HepG2 (cell line): Measurements from ENCODE around the gene VARS2. TPM values are rescaled to one million over a fixed set of nuclear protein-coding genes. Genes with fewer than 3 reads are reported as not detected.

ENCODE experiments used
- BRD4 ChIP-seq: sonication (generic); formaldehyde crosslinking; IDR thresholded peaks from 2 replicates; pipeline ENCODE4 v1.4.0; 2020; ENCODE audit warnings: missing genetic modification reagents
- CREB1 ChIP-seq, 2 experiments: fragments of 450-650 bp in 1 of 2; IDR thresholded peaks; 2 replicates each; pipeline ENCODE4 v1.6.1; 2016 to 2017; ENCODE audit warnings: control low read depth in 1 of 2, mild to moderate bottlenecking in 1 of 2, missing compliant biosample characterization in 1 of 2, missing genetic modification characterization in 1 of 2
- DNMT3B ChIP-seq: conservative IDR thresholded peaks from 2 replicates; pipeline ENCODE4 v1.6.1; 2016; ENCODE audit warnings: missing biosample characterization, control low read depth
- ELF4 ChIP-seq: sonication (generic); formaldehyde crosslinking; IDR thresholded peaks from 2 replicates; pipeline ENCODE4 v1.5.0; 2020; ENCODE audit warnings: missing genetic modification reagents, mild to moderate bottlenecking, moderate library complexity, borderline replicate concordance
- ESRRA ChIP-seq: sonication (generic); formaldehyde crosslinking; IDR thresholded peaks from 2 replicates; pipeline ENCODE4 v1.5.1; 2020; ENCODE audit warnings: mild to moderate bottlenecking, low read depth, missing genetic modification reagents
- JDP2 ChIP-seq: sonication (generic); formaldehyde crosslinking; IDR thresholded peaks from 2 replicates; pipeline ENCODE4 v1.8.1; 2022; ENCODE audit warnings: missing genetic modification reagents, borderline replicate concordance
- LCORL ChIP-seq, 2 experiments: fragments of 450-650 bp in 1 of 2; sonication (generic) in 1 of 2; formaldehyde crosslinking in 1 of 2; IDR thresholded peaks; 2 replicates each; pipeline versions ENCODE4 v1.5.0 to v1.6.1; 2017 to 2020; ENCODE audit warnings: antibody characterized with exemption in 1 of 2, missing genetic modification reagents in 1 of 2
- MEIS1 ChIP-seq: sonication (generic); formaldehyde crosslinking; IDR thresholded peaks from 2 replicates; pipeline ENCODE4 v1.9.0; 2021; ENCODE audit warnings: mild to moderate bottlenecking, missing genetic modification reagents, moderate library complexity, borderline replicate concordance
- MYNN ChIP-seq: sonication (generic); formaldehyde crosslinking; IDR thresholded peaks from 2 replicates; pipeline ENCODE4 v1.4.0; 2020; ENCODE audit warnings: mild to moderate bottlenecking, low read depth, missing genetic modification reagents
- SALL2 ChIP-seq: sonication (generic); formaldehyde crosslinking; IDR thresholded peaks from 2 replicates; pipeline ENCODE4 v1.8.1; 2023; ENCODE audit warnings: mild to moderate bottlenecking, missing genetic modification reagents, inconsistent platforms
- SIX4 ChIP-seq: sonication (generic); formaldehyde crosslinking; IDR thresholded peaks from 2 replicates; pipeline ENCODE4 v1.4.0; 2020; ENCODE audit warnings: missing genetic modification reagents
- TP53 ChIP-seq: sonication (generic); formaldehyde crosslinking; conservative IDR thresholded peaks from 2 replicates; pipeline ENCODE4 v1.4.0; 2020; ENCODE audit warnings: missing genetic modification reagents
- ZNF160 ChIP-seq: sonication (generic); formaldehyde crosslinking; IDR thresholded peaks from 2 replicates; pipeline ENCODE4 v1.8.0; 2022; ENCODE audit warnings: mild to moderate bottlenecking, inconsistent platforms, missing genetic modification reagents
- ZNF317 ChIP-seq: sonication (generic); formaldehyde crosslinking; IDR thresholded peaks from 2 replicates; pipeline ENCODE4 v1.5.0; 2020; ENCODE audit warnings: mild to moderate bottlenecking, missing genetic modification reagents
- ZNF33B ChIP-seq: sonication (generic); formaldehyde crosslinking; IDR thresholded peaks from 2 replicates; pipeline ENCODE4 v1.5.1; 2020; ENCODE audit warnings: mild to moderate bottlenecking, missing genetic modification reagents
- ZNF570 ChIP-seq: sonication (generic); formaldehyde crosslinking; IDR thresholded peaks from 2 replicates; pipeline ENCODE4 v1.4.0; 2020; ENCODE audit warnings: mild to moderate bottlenecking, missing genetic modification reagents, borderline replicate concordance
- ZNF605 ChIP-seq: sonication (generic); formaldehyde crosslinking; IDR thresholded peaks from 2 replicates; pipeline ENCODE4 v1.8.0; 2022; ENCODE audit warnings: mild to moderate bottlenecking, missing genetic modification reagents
- ZNF670 ChIP-seq: sonication (generic); formaldehyde crosslinking; IDR thresholded peaks from 2 replicates; pipeline ENCODE4 v1.8.0; 2022; ENCODE audit warnings: mild to moderate bottlenecking, missing genetic modification reagents, borderline replicate concordance
- ZSCAN30 ChIP-seq: sonication (generic); formaldehyde crosslinking; IDR thresholded peaks from 2 replicates; pipeline ENCODE4 v1.5.0; 2020; ENCODE audit warnings: mild to moderate bottlenecking, missing genetic modification reagents
- polyA plus RNA-seq, 8 experiments: library from polyadenylated mRNA; depleted of rRNA in 3 of 8; stranded (reverse) in 7 of 8; unstranded in 1 of 8; fragments of >200 nt; fragmentation: Illumina TruSeq in 4 of 8; extraction: Trizol in 4 of 8; gene quantifications; 2 replicates each; pipeline versions ENCODE4 v1.2.1 to v1.2.3, GENCODE V29; 2011 to 2016; ENCODE audit warnings: low read depth in 4 of 8, missing spikeins in 1 of 8, mixed read lengths in 1 of 8; ENCODE audit not compliant: insufficient read depth in 1 of 8
- total RNA-seq, 5 experiments: library from RNA; depleted of rRNA; stranded (reverse); fragments of >200 nt; fragmentation: Illumina TruSeq; extraction: Trizol; gene quantifications; 2 replicates each; pipeline ENCODE4 v1.2.3, GENCODE V29; 2016; ENCODE audit warnings: low read depth in 1 of 5
- TF ChIP-seq, protein P1 (sequence below): sonication (generic); formaldehyde crosslinking; IDR thresholded peaks from 2 replicates; pipeline ENCODE4 v1.5.0; 2020; ENCODE audit warnings: mild to moderate bottlenecking, missing genetic modification reagents, moderate library complexity
- TF ChIP-seq, protein P2 (sequence below): fragments of 450-650 bp; IDR thresholded peaks from 2 replicates; pipeline ENCODE4 v1.6.1; 2016
- TF ChIP-seq, protein P3 (sequence below): sonication (generic); formaldehyde crosslinking; IDR thresholded peaks from 2 replicates; pipeline ENCODE4 v1.8.0; 2022; ENCODE audit warnings: mild to moderate bottlenecking, missing genetic modification reagents, moderate library complexity
- TF ChIP-seq, protein P4 (sequence below): sonication (generic); formaldehyde crosslinking; IDR thresholded peaks from 2 replicates; pipeline ENCODE4 v1.4.0; 2020; ENCODE audit warnings: mild to moderate bottlenecking, missing genetic modification reagents

The VARS2 gene
- total and polyA plus RNA-seq, 2 of the 13 experiments (the other 11 are each of a cell fraction or from before 2014, with no cell fraction given) = 61.8 to 71.8 TPM

DNA sequence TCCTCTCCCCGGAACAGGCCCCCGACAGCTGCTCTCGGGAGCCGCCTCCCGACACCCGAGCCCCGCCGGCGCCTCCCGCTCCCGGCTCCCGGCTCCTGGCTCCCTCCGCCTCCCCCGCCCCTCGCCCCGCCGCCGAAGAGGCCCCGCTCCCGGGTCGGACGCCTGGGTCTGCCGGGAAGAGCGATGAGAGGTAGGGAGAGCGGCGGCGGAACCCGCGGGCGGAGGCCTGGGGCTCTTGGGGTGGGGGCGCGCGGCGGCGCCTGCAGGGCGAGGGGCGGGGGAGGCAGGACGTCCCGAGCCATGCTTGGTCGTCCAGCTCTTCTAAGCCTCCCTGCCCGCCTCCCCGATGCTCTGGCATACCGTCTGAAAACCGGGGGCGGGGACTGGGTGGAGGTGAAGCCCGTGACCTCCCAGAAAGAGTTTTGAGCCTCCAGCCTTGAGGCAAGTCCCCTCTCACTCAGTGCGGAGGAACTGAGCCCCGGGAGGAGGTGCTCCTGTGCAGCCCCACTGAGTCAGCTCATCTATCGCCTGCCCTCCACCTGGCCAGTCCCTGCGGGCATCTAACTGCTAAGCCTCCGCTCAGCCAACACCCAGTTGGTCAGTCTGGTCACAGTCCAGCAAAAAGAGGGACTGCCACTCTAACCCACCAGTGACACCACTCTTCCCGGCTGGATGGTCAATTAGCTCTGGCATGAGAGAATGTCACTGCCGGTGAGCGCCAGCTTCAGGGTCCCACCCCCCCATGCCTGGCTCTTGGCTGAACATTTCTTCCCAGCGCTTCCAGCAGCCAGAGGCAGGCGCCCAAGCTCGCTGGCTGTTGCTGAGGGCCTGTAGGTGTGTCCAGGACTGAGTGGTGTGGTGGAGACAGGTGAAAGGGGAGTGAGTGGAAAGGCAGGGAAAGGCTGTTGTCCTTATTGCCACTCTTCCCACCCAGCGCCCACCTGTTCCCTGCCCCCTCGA, 29.2 kb upstream of the VARS2 start (continued):
- TF ChIP-seq, protein P1, sequence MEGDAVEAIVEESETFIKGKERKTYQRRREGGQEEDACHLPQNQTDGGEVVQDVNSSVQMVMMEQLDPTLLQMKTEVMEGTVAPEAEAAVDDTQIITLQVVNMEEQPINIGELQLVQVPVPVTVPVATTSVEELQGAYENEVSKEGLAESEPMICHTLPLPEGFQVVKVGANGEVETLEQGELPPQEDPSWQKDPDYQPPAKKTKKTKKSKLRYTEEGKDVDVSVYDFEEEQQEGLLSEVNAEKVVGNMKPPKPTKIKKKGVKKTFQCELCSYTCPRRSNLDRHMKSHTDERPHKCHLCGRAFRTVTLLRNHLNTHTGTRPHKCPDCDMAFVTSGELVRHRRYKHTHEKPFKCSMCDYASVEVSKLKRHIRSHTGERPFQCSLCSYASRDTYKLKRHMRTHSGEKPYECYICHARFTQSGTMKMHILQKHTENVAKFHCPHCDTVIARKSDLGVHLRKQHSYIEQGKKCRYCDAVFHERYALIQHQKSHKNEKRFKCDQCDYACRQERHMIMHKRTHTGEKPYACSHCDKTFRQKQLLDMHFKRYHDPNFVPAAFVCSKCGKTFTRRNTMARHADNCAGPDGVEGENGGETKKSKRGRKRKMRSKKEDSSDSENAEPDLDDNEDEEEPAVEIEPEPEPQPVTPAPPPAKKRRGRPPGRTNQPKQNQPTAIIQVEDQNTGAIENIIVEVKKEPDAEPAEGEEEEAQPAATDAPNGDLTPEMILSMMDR (CRISPR knock-in tag) = no peak
- TF ChIP-seq, protein P2, sequence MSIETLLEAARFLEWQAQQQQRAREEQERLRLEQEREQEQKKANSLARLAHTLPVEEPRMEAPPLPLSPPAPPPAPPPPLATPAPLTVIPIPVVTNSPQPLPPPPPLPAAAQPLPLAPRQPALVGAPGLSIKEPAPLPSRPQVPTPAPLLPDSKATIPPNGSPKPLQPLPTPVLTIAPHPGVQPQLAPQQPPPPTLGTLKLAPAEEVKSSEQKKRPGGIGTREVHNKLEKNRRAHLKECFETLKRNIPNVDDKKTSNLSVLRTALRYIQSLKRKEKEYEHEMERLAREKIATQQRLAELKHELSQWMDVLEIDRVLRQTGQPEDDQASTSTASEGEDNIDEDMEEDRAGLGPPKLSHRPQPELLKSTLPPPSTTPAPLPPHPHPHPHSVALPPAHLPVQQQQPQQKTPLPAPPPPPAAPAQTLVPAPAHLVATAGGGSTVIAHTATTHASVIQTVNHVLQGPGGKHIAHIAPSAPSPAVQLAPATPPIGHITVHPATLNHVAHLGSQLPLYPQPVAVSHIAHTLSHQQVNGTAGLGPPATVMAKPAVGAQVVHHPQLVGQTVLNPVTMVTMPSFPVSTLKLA = no peak
- peak; percentile 36; the same call in 1 of the 2 replicates for TF ChIP-seq ZNF33B (CRISPR knock-in tag)
- no peak for TF ChIP-seq ZNF160 (CRISPR knock-in tag)
- TF ChIP-seq ZSCAN30 (CRISPR knock-in tag) = no peak
- no peak for TF ChIP-seq SIX4 (CRISPR knock-in tag)
- TF ChIP-seq TP53 (CRISPR knock-in tag) = no peak
- TF ChIP-seq ZNF570 (CRISPR knock-in tag) = no peak
- TF ChIP-seq, protein P3, sequence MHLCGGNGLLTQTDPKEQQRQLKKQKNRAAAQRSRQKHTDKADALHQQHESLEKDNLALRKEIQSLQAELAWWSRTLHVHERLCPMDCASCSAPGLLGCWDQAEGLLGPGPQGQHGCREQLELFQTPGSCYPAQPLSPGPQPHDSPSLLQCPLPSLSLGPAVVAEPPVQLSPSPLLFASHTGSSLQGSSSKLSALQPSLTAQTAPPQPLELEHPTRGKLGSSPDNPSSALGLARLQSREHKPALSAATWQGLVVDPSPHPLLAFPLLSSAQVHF = no peak
- peak; percentile 38; the same call in 1 of the 2 replicates for TF ChIP-seq BRD4 (CRISPR knock-in tag)
- no peak for TF ChIP-seq ZNF317 (CRISPR knock-in tag)
- TF ChIP-seq MEIS1 = peak; percentile 61; the same call in 1 of the 2 replicates
- no peak for TF ChIP-seq ESRRA (CRISPR knock-in tag)
- no peak for TF ChIP-seq LCORL (IDR thresholded peaks at IDR 0.05)
- TF ChIP-seq LCORL (CRISPR knock-in tag; IDR thresholded peaks at IDR 0.05) = no peak; the same call in 1 of the 2 replicates
- TF ChIP-seq ZNF605 (CRISPR knock-in tag) = no peak
- TF ChIP-seq SALL2 = no peak
- TF ChIP-seq MYNN (CRISPR knock-in tag) = no peak
- no peak for TF ChIP-seq JDP2 (CRISPR knock-in tag)
- TF ChIP-seq ZNF670 (CRISPR knock-in tag) = no peak
- TF ChIP-seq CREB1 (IDR thresholded peaks at IDR 0.05) = no peak
- TF ChIP-seq CREB1 (CRISPR knock-in tag; IDR thresholded peaks at IDR 0.05) = no peak
- TF ChIP-seq ELF4 = no peak
- TF ChIP-seq, protein P4, sequence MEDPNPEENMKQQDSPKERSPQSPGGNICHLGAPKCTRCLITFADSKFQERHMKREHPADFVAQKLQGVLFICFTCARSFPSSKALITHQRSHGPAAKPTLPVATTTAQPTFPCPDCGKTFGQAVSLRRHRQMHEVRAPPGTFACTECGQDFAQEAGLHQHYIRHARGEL (CRISPR knock-in tag) = no peak
- no peak for TF ChIP-seq DNMT3B (CRISPR knock-in tag)
